ENCODE results near the gene TRIM65.

- TF ChIP-seq, protein P1, sequence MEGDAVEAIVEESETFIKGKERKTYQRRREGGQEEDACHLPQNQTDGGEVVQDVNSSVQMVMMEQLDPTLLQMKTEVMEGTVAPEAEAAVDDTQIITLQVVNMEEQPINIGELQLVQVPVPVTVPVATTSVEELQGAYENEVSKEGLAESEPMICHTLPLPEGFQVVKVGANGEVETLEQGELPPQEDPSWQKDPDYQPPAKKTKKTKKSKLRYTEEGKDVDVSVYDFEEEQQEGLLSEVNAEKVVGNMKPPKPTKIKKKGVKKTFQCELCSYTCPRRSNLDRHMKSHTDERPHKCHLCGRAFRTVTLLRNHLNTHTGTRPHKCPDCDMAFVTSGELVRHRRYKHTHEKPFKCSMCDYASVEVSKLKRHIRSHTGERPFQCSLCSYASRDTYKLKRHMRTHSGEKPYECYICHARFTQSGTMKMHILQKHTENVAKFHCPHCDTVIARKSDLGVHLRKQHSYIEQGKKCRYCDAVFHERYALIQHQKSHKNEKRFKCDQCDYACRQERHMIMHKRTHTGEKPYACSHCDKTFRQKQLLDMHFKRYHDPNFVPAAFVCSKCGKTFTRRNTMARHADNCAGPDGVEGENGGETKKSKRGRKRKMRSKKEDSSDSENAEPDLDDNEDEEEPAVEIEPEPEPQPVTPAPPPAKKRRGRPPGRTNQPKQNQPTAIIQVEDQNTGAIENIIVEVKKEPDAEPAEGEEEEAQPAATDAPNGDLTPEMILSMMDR (conservative IDR thresholded peaks at IDR 0.05 in 1 of 2, IDR thresholded peaks at IDR 0.05 in 1 of 2; ENCODE audit: extremely low read depth in 1 of 2, insufficient read depth in 1 of 2, low read depth in 1 of 2, low read length in 2 of 2): no peak
- no peak for TF ChIP-seq EZH2 (IDR thresholded peaks at IDR 0.05; ENCODE audit: borderline replicate concordance, low read length)
Observed at GRCh38 chr17:75842411-75842810, 54.3 kb downstream of the TRIM65 start.

All from mammary epithelial cell (primary cell).